IMR-90 (cell line): ENCODE measurements around the gene PSMD2. TPM values are rescaled to one million over a fixed set of nuclear protein-coding genes. Genes with fewer than 3 reads are reported as not detected.

Source experiments
- ATAC-seq: fragments of 200-7000 bp; cut with Tn5 transposase; 2 replicates; pipeline ENCODE4 v1.9.1; 2020; ENCODE audit warnings: low read depth, mild to moderate bottlenecking, moderate library complexity
- BruUV-seq: library from RNA; stranded (reverse); fragments of 400-500 nt; replicated peaks from 2 replicates; lab custom pipeline; 2021; lab: Mats Ljungman, UMichigan
- CTCF ChIA-PET: fragments of 300-600 bp; formaldehyde crosslinking; extraction: SDS; loops from one replicate; lab custom pipeline; 2021; ENCODE audit warnings: antibody characterized with exemption; lab: Yijun Ruan, JAX
- POLR2A ChIA-PET: fragments of 300-600 bp; sonication (Branson Sonifier 250); formaldehyde crosslinking; loops from one replicate; lab custom pipeline; 2022; ENCODE audit warnings: antibody characterized with exemption; ENCODE audit not compliant: unreplicated experiment; lab: Charles Lee
- DNase-seq: peaks from one replicate; pipeline ENCODE4 v3.0.0; 2013
- H2AFZ ChIP-seq: replicated peaks from 2 replicates; pipeline ENCODE3; 2013; ENCODE audit warnings: low read length, mild to moderate bottlenecking; ENCODE audit not compliant: poor library complexity
- H2AK5ac ChIP-seq: 2 replicates; pipeline ENCODE4 v1.6.1; 2013; ENCODE audit warnings: low read depth, low read length, inconsistent platforms
- H2AK9ac ChIP-seq: replicated peaks from 2 replicates; pipeline ENCODE3; 2013; ENCODE audit warnings: mild to moderate bottlenecking, low read depth, low read length, moderate library complexity; ENCODE audit not compliant: poor library complexity
- H2BK120ac ChIP-seq: 2 replicates; pipeline ENCODE4 v1.6.1; 2013; ENCODE audit warnings: low read depth, low read length, inconsistent platforms
- H2BK15ac ChIP-seq: 3 replicates; pipeline ENCODE4 v1.6.1; 2013; ENCODE audit warnings: low read depth, low read length, inconsistent platforms
- H2BK20ac ChIP-seq: 2 replicates; pipeline ENCODE4 v1.6.1; 2013; ENCODE audit warnings: low read depth, mild to moderate bottlenecking, inconsistent platforms, low read length, moderate library complexity
- H2BK5ac ChIP-seq: 2 replicates; pipeline ENCODE4 v1.6.1; 2013; ENCODE audit warnings: mild to moderate bottlenecking, low read depth, low read length, inconsistent platforms; ENCODE audit not compliant: poor library complexity, severe bottlenecking
- H3K14ac ChIP-seq: replicated peaks from 2 replicates; pipeline ENCODE4 v1.6.1; 2013; ENCODE audit warnings: low read depth, low read length, inconsistent platforms
- H3K18ac ChIP-seq: 2 replicates; pipeline ENCODE4 v1.6.1; 2013; ENCODE audit warnings: low read depth, low read length, control low read depth
- H3K23ac ChIP-seq: 2 replicates; pipeline ENCODE4 v1.6.1; 2013; ENCODE audit warnings: low read depth, low read length, inconsistent platforms
- H3K27ac ChIP-seq: 2 replicates; pipeline ENCODE4 v1.5.1; 2013; ENCODE audit warnings: mild to moderate bottlenecking, control low read depth, low read length; ENCODE audit not compliant: insufficient read depth
- H3K27me3 ChIP-seq: 2 replicates; pipeline ENCODE4 v1.6.1; 2013; ENCODE audit warnings: low read length; ENCODE audit not compliant: control insufficient read depth, insufficient read depth
- H3K36me3 ChIP-seq: 2 replicates; pipeline ENCODE4 v1.6.1; 2013; ENCODE audit warnings: low read length, mixed read lengths; ENCODE audit not compliant: control insufficient read depth, insufficient read depth
- H3K4ac ChIP-seq: 2 replicates; pipeline ENCODE4 v1.6.1; 2013; ENCODE audit warnings: low read depth, low read length, inconsistent platforms
- H3K4me1 ChIP-seq: 2 replicates; pipeline ENCODE4 v1.6.1; 2013; ENCODE audit warnings: low read length, mixed read lengths; ENCODE audit not compliant: control insufficient read depth, insufficient read depth
- H3K4me2 ChIP-seq: 2 replicates; pipeline ENCODE4 v1.6.1; 2013; ENCODE audit warnings: low read depth, mild to moderate bottlenecking, control low read depth, low read length, moderate library complexity
- H3K4me3 ChIP-seq: 2 replicates; pipeline ENCODE4 v1.5.1; 2013; ENCODE audit warnings: low read depth, mild to moderate bottlenecking, control low read depth, low read length, moderate library complexity; ENCODE audit not compliant: insufficient read depth
- H3K56ac ChIP-seq: 2 replicates; pipeline ENCODE4 v1.6.1; 2013; ENCODE audit warnings: low read length, inconsistent platforms; ENCODE audit not compliant: insufficient read depth; ENCODE audit errors: extremely low read depth
- H3K79me1 ChIP-seq, 2 experiments: 2 replicates each; pipeline ENCODE4 v1.6.1; 2013; ENCODE audit warnings: low read length in 2 of 2, inconsistent platforms in 1 of 2, low read depth in 1 of 2
- H3K9ac ChIP-seq: 2 replicates; pipeline ENCODE4 v1.6.1; 2013; ENCODE audit warnings: low read depth, low read length, control low read depth
- H3K9me1 ChIP-seq: 2 replicates; pipeline ENCODE4 v1.6.1; 2013; ENCODE audit warnings: low read length, inconsistent platforms; ENCODE audit not compliant: insufficient read depth
- H3K9me3 ChIP-seq: 2 replicates; pipeline ENCODE4 v1.6.1; 2013; ENCODE audit warnings: low read length; ENCODE audit not compliant: control insufficient read depth, insufficient read depth
- H4K20me1 ChIP-seq: 2 replicates; pipeline ENCODE4 v1.6.1; 2013; ENCODE audit warnings: low read length, inconsistent platforms; ENCODE audit not compliant: insufficient read depth
- H4K5ac ChIP-seq: 2 replicates; pipeline ENCODE4 v1.6.1; 2013; ENCODE audit warnings: mild to moderate bottlenecking, low read depth, low read length, control low read depth
- H4K8ac ChIP-seq, 2 experiments: 2 replicates each; pipeline ENCODE4 v1.6.1; 2013; ENCODE audit warnings: low read depth in 2 of 2, low read length in 2 of 2, control low read depth in 1 of 2, inconsistent platforms in 1 of 2
- H4K91ac ChIP-seq: 2 replicates; pipeline ENCODE4 v1.6.1; 2013; ENCODE audit warnings: low read depth, low read length, inconsistent platforms; ENCODE audit not compliant: insufficient read depth
- BHLHE40 ChIP-seq: fragments of 150-350 bp; IDR thresholded peaks from 2 replicates; pipeline ENCODE4 v1.6.1; 2016; ENCODE audit warnings: mild to moderate bottlenecking, low read depth, low read length
- CEBPB ChIP-seq: IDR thresholded peaks from 2 replicates; pipeline ENCODE4 v1.6.1; 2012; ENCODE audit warnings: low read depth, low read length, improper control_type of control experiment
- CHD1 ChIP-seq: IDR thresholded peaks from 2 replicates; pipeline ENCODE4 v1.6.1; 2012; ENCODE audit warnings: low read depth, low read length, improper control_type of control experiment
- ELK1 ChIP-seq: fragments of 150-350 bp; IDR thresholded peaks from 2 replicates; pipeline ENCODE4 v1.6.1; 2016; ENCODE audit warnings: low read depth, mild to moderate bottlenecking, low read length, moderate library complexity, borderline replicate concordance
- FOS ChIP-seq: fragments of 150-350 bp; IDR thresholded peaks from 2 replicates; pipeline ENCODE4 v1.6.1; 2016; ENCODE audit warnings: low read depth, low read length
- MAFK ChIP-seq: IDR thresholded peaks from 2 replicates; pipeline ENCODE4 v1.6.1; 2012; ENCODE audit warnings: low read depth, low read length, improper control_type of control experiment
- MAZ ChIP-seq: IDR thresholded peaks from 2 replicates; pipeline ENCODE4 v1.6.1; 2012; ENCODE audit warnings: low read depth, mild to moderate bottlenecking, low read length, improper control_type of control experiment, moderate library complexity, borderline replicate concordance
- MXI1 ChIP-seq: IDR thresholded peaks from 2 replicates; pipeline ENCODE4 v1.6.1; 2012; ENCODE audit warnings: low read depth, mild to moderate bottlenecking, low read length, moderate library complexity, borderline replicate concordance
- NFE2L2 ChIP-seq: fragments of 150-350 bp; IDR thresholded peaks from 2 replicates; pipeline ENCODE4 v1.6.1; 2016; ENCODE audit warnings: low read depth, mild to moderate bottlenecking, low read length
- POLR2A ChIP-seq: IDR thresholded peaks from 2 replicates; pipeline ENCODE4 v1.6.1; 2012; ENCODE audit warnings: mild to moderate bottlenecking, low read depth, low read length
- RAD21 ChIP-seq: IDR thresholded peaks from 2 replicates; pipeline ENCODE4 v1.6.1; 2012; ENCODE audit warnings: low read length, improper control_type of control experiment
- RCOR1 ChIP-seq: IDR thresholded peaks from 2 replicates; pipeline ENCODE4 v1.6.1; 2012; ENCODE audit warnings: mild to moderate bottlenecking, low read length, improper control_type of control experiment; ENCODE audit not compliant: insufficient replicate concordance
- RFX5 ChIP-seq: IDR thresholded peaks from 2 replicates; pipeline ENCODE4 v1.8.0; 2012; ENCODE audit warnings: low read depth, mild to moderate bottlenecking, low read length, moderate library complexity
- WGBS, 2 experiments: methylation state at CpG; one replicate each; pipeline versions ENCODE4 v1.1.5 to v1.1.7; 2013; ENCODE audit warnings: missing lambda C conversion rate in 2 of 2; ENCODE audit not compliant: insufficient read length in 1 of 2; ENCODE audit errors: extremely low coverage in 2 of 2; 5-methylcytosine and 5-hydroxymethylcytosine counted together
- dilution Hi-C: fragments of 300-500 bp; cut with HindIII; formaldehyde crosslinking; loops from one replicate; pipeline ENCODE4 v1.14.3; 2018; ENCODE audit warnings: low sequenced_read_pairs; ENCODE audit not compliant: unreplicated experiment
- in situ Hi-C: fragments of 300-500 bp; cut with MboI; formaldehyde crosslinking; loops from 3 replicates; pipeline ENCODE4 v1.14.3; 2019; ENCODE audit warnings: low sequenced_read_pairs, inconsistent platforms, mixed read lengths
- intact Hi-C: fragments of 100-400 bp; cut with micrococcal nuclease; formaldehyde crosslinking; loops from 2 replicates; pipeline ENCODE4 v1.10.0; 2022
- polyA plus RNA-seq, 3 experiments: library from polyadenylated mRNA; depleted of rRNA; stranded (reverse); fragments of >200 nt; gene quantifications; 2 replicates each; pipeline ENCODE4 v1.2.3, GENCODE V29; 2012; ENCODE audit warnings: low replicate concordance in 1 of 3
- total RNA-seq: library from RNA; depleted of rRNA; stranded (reverse); fragments of >200 nt; gene quantifications from 2 replicates; pipeline ENCODE4 v1.2.3, GENCODE V29; 2012
- TF ChIP-seq, protein P1 (sequence below): conservative IDR thresholded peaks from 2 replicates; pipeline ENCODE4 v1.5.1; 2012; ENCODE audit warnings: mild to moderate bottlenecking, low read depth, low read length, improper control_type of control experiment
- TF ChIP-seq, protein P2 (sequence below): fragments of 150-350 bp; IDR thresholded peaks from 2 replicates; pipeline ENCODE4 v1.6.1; 2017; ENCODE audit warnings: mild to moderate bottlenecking, antibody characterized with exemption, low read length, low read depth

Gene PSMD2
- total and polyA plus RNA-seq, 2 of the 4 experiments (the other 2 are of a cell fraction), result 514 to 872 TPM

- Histone ChIP-seq H2AFZ (no peak overlapping the region), H3K23ac (no peak overlapping the region), H2AK5ac (no peak overlapping the region), H3K36me3 (peaks cover 24% of the 10 kb centered on the region), H3K14ac (no peak overlapping the region), H3K27me3 (no peaks in the 10 kb centered on the region), H3K9me1 (peaks cover 13% of the 10 kb centered on the region), H4K20me1 (peaks cover 3% of the 10 kb centered on the region; the same call in 1 of the 2 replicates), H4K8ac (no peak overlapping the region), H2BK15ac (no peak overlapping the region), H3K4me1 (peaks cover 18% of the 10 kb centered on the region), H2BK5ac (no peak overlapping the region), H3K56ac (no peak overlapping the region), H3K79me1 (peaks cover 8 to 32% of the 10 kb centered on the region in 2 experiments; a peak in 3 of 4 replicates), H3K18ac (no peak overlapping the region), H4K5ac (no peak overlapping the region), H3K4me2 (no peak overlapping the region), H3K9me3 (no peaks in the 10 kb centered on the region), H2BK120ac (no peak overlapping the region), H4K91ac (no peak overlapping the region), H3K9ac (no peak overlapping the region), H3K4ac (no peak overlapping the region), H3K4me3 (no peak overlapping the region), H3K27ac (no peak overlapping the region), H2AK9ac (no peak overlapping the region), H2BK20ac (no peak overlapping the region)
- 100% methylated on average over 2 of the region's 24 CpGs; no CpG with 5 or more reads in 1 of the 2 experiments for WGBS, 2 experiments
- in situ Hi-C loops (no loop called here), dilution Hi-C loops (no loop called here), intact Hi-C loops (loop anchor here (10.0 kb wide), 1 partner anchor 1430 kb away; no protein-coding TSS in a partner anchor)
- ATAC-seq, result no peak
- DNase-seq, result no peak
- no TSS peak for BruUV-seq
- POLR2A ChIA-PET, result no interaction called here
- CTCF ChIA-PET, result interaction anchor here (0.7 kb wide), 1 partner anchor 8 kb away, joined by 4 read pairs; no protein-coding TSS in a partner anchor
- TF ChIP-seq, protein P1, sequence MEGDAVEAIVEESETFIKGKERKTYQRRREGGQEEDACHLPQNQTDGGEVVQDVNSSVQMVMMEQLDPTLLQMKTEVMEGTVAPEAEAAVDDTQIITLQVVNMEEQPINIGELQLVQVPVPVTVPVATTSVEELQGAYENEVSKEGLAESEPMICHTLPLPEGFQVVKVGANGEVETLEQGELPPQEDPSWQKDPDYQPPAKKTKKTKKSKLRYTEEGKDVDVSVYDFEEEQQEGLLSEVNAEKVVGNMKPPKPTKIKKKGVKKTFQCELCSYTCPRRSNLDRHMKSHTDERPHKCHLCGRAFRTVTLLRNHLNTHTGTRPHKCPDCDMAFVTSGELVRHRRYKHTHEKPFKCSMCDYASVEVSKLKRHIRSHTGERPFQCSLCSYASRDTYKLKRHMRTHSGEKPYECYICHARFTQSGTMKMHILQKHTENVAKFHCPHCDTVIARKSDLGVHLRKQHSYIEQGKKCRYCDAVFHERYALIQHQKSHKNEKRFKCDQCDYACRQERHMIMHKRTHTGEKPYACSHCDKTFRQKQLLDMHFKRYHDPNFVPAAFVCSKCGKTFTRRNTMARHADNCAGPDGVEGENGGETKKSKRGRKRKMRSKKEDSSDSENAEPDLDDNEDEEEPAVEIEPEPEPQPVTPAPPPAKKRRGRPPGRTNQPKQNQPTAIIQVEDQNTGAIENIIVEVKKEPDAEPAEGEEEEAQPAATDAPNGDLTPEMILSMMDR, result no peak
- TF ChIP-seq CEBPB, result no peak
- no peak for TF ChIP-seq NFE2L2
- no peak for TF ChIP-seq RCOR1
- TF ChIP-seq POLR2A, result no peak
- no peak for TF ChIP-seq RAD21
- TF ChIP-seq MXI1, result no peak
- no peak for TF ChIP-seq FOS
- no peak for TF ChIP-seq ELK1
- TF ChIP-seq MAZ, result no peak
- TF ChIP-seq RFX5, result no peak
- TF ChIP-seq, protein P2, sequence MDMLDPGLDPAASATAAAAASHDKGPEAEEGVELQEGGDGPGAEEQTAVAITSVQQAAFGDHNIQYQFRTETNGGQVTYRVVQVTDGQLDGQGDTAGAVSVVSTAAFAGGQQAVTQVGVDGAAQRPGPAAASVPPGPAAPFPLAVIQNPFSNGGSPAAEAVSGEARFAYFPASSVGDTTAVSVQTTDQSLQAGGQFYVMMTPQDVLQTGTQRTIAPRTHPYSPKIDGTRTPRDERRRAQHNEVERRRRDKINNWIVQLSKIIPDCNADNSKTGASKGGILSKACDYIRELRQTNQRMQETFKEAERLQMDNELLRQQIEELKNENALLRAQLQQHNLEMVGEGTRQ, result no peak
- TF ChIP-seq CHD1, result no peak
- TF ChIP-seq MAFK, result no peak
- TF ChIP-seq BHLHE40, result no peak
Observed at GRCh38 chr3:184344579-184345316, 45.7 kb downstream of the PSMD2 start.
